K562 (cell line): ENCODE results near the gene TCHP. TPM values are rescaled to one million over a fixed set of nuclear protein-coding genes. Genes with fewer than 3 reads are reported as not detected.

Experiments
- CREBBP ChIP-seq: IDR thresholded peaks from one replicate; pipeline ENCODE4 v1.6.1; 2012; ENCODE audit warnings: low read depth, mild to moderate bottlenecking, control low read depth, inconsistent platforms, low read length
- CTBP1 ChIP-seq: fragments of 450-650 bp; IDR thresholded peaks from 2 replicates; pipeline ENCODE4 v1.6.1; 2016; ENCODE audit warnings: borderline replicate concordance
- DNMT1 ChIP-seq: fragments of 450-650 bp; IDR thresholded peaks from 2 replicates; pipeline ENCODE4 v1.6.1; 2016; ENCODE audit warnings: antibody characterized with exemption, mild to moderate bottlenecking
- ETV1 ChIP-seq: fragments of 450-650 bp; conservative IDR thresholded peaks from 2 replicates; pipeline ENCODE4 v1.6.1; 2016; ENCODE audit warnings: missing genetic modification characterization, control low read depth, low read depth, missing compliant biosample characterization
- FOXA1 ChIP-seq: fragments of 450-650 bp; IDR thresholded peaks from 2 replicates; pipeline ENCODE4 v1.6.1; 2016; ENCODE audit warnings: mild to moderate bottlenecking, borderline replicate concordance
- FOXK2 ChIP-seq, 2 experiments: fragments of 450-650 bp; IDR thresholded peaks in 1 of 2; conservative IDR thresholded peaks in 1 of 2; 2 replicates each; pipeline ENCODE4 v1.6.1; 2016; ENCODE audit warnings: low read depth in 2 of 2, mild to moderate bottlenecking in 1 of 2
- HMGN3 ChIP-seq: IDR thresholded peaks from 2 replicates; pipeline ENCODE4 v1.6.1; 2011; ENCODE audit warnings: borderline replicate concordance, low read depth, mild to moderate bottlenecking, mixed read lengths, low read length; ENCODE audit not compliant: insufficient read length; ENCODE audit errors: extremely low read depth
- HNRNPK ChIP-seq: fragments of 200-400 bp; formaldehyde crosslinking; IDR thresholded peaks from one replicate; pipeline ENCODE4 v1.6.1; 2018; ENCODE audit warnings: mild to moderate bottlenecking, low read depth, low read length; ENCODE audit not compliant: poor library complexity, severe bottlenecking
- MCM2 ChIP-seq: fragments of 450-650 bp; IDR thresholded peaks from 2 replicates; pipeline ENCODE4 v1.6.1; 2017; ENCODE audit warnings: low read depth, mild to moderate bottlenecking
- MCM3 ChIP-seq: fragments of 450-650 bp; IDR thresholded peaks from 2 replicates; pipeline ENCODE4 v1.6.1; 2016
- MIER1 ChIP-seq: fragments of 450-650 bp; IDR thresholded peaks from 2 replicates; pipeline ENCODE4 v1.6.1; 2016; ENCODE audit warnings: antibody characterized with exemption, mild to moderate bottlenecking, low read depth
- NFIC ChIP-seq: fragments of 450-650 bp; IDR thresholded peaks from 2 replicates; pipeline ENCODE4 v1.6.1; 2017; ENCODE audit warnings: mild to moderate bottlenecking, inconsistent platforms
- NR4A1 ChIP-seq, 2 experiments: fragments of 250-450 bp in 1 of 2; fragments of 450-650 bp in 1 of 2; sonication (Bioruptor Pico) in 1 of 2; IDR thresholded peaks; 2 replicates each; pipeline versions ENCODE4 v1.4.0 to v1.6.1; 2016 to 2020; ENCODE audit warnings: mild to moderate bottlenecking in 2 of 2, missing compliant biosample characterization in 1 of 2, missing genetic modification characterization in 1 of 2, moderate library complexity in 1 of 2
- PURB ChIP-seq: sonication (generic); formaldehyde crosslinking; IDR thresholded peaks from 2 replicates; pipeline ENCODE4 v1.9.0; 2021; ENCODE audit warnings: low read depth, mild to moderate bottlenecking, missing genetic modification reagents
- SAP30 ChIP-seq: fragments of 200-600 bp; sonication (generic); IDR thresholded peaks from 2 replicates; pipeline ENCODE4 v1.6.1; 2012; ENCODE audit warnings: borderline replicate concordance, low read depth, mild to moderate bottlenecking, moderate library complexity, low read length, control low read depth, inconsistent platforms; ENCODE audit not compliant: insufficient read depth, poor library complexity, severe bottlenecking
- SMAD4 ChIP-seq: fragments of 250-450 bp; sonication (Bioruptor Pico); conservative IDR thresholded peaks from 2 replicates; pipeline ENCODE4 v1.8.0; 2021; ENCODE audit warnings: inconsistent platforms, mild to moderate bottlenecking, moderate library complexity
- TFAM ChIP-seq: fragments of 250-450 bp; sonication (Bioruptor Pico); conservative IDR thresholded peaks from 2 replicates; pipeline ENCODE4 v1.5.0; 2021; ENCODE audit warnings: mild to moderate bottlenecking, moderate library complexity
- TRIM28 ChIP-seq: fragments of 450-650 bp; IDR thresholded peaks from 2 replicates; pipeline ENCODE4 v1.6.1; 2017
- YBX1 ChIP-seq: fragments of 450-650 bp; IDR thresholded peaks from 2 replicates; pipeline ENCODE4 v1.7.1; 2016; ENCODE audit warnings: mild to moderate bottlenecking
- ZBED1 ChIP-seq: IDR thresholded peaks from 2 replicates; pipeline ENCODE4 v1.6.1; 2014
- ZBTB8A ChIP-seq: fragments of 450-650 bp; IDR thresholded peaks from 2 replicates; pipeline ENCODE4 v1.6.1; 2018; ENCODE audit warnings: mild to moderate bottlenecking, moderate library complexity; ENCODE audit not compliant: partially characterized antibody
- ZBTB9 ChIP-seq: fragments of 450-650 bp; formaldehyde crosslinking; IDR thresholded peaks from 2 replicates; pipeline ENCODE4 v1.4.0; 2020; ENCODE audit warnings: mild to moderate bottlenecking, moderate library complexity
- ZNF239 ChIP-seq: fragments of 250-450 bp; sonication (Bioruptor Pico); IDR thresholded peaks from 2 replicates; pipeline ENCODE4 v1.4.0; 2020; ENCODE audit warnings: mild to moderate bottlenecking
- polyA plus RNA-seq, 8 experiments: library from polyadenylated mRNA; depleted of rRNA in 4 of 8; stranded (reverse) in 5 of 8; unstranded in 3 of 8; fragments of >200 nt; fragmentation: Nextera tagmentation in 2 of 8; fragmentation: Illumina TruSeq in 1 of 8; extraction: Ambion mirVana in 2 of 8; extraction: Trizol in 1 of 8; gene quantifications; 2 replicates each; pipeline versions ENCODE4 v1.2.1 to v1.2.3, GENCODE V29; 2011 to 2014; ENCODE audit warnings: inconsistent platforms in 1 of 8, missing spikeins in 1 of 8
- total RNA-seq, 7 experiments: library from RNA; depleted of rRNA in 6 of 7; stranded (reverse); fragments of >200 nt in 6 of 7; fragmentation: Illumina TruSeq in 2 of 7; extraction: Trizol in 2 of 7; gene quantifications; 2 replicates each; pipeline versions ENCODE4 v1.2.1 to v1.2.3, GENCODE V29; 2011 to 2021; ENCODE audit warnings: low replicate concordance in 1 of 7
- TF ChIP-seq, protein P1 (sequence below): sonication (generic); IDR thresholded peaks from 2 replicates; pipeline ENCODE4 v1.6.1; 2016
- TF ChIP-seq, protein P2 (sequence below): fragments of 450-650 bp; IDR thresholded peaks from 2 replicates; pipeline ENCODE4 v1.6.1; 2017; ENCODE audit warnings: mild to moderate bottlenecking, moderate library complexity

The TCHP gene
- total and polyA plus RNA-seq, 9 of the 15 experiments (the other 6 are each of a cell fraction or from before 2014, with no cell fraction given), result 3.4 to 30.4 (median 19.7) TPM

- no peak for TF ChIP-seq NR4A1 (CRISPR knock-in tag; IDR thresholded peaks at IDR 0.05)
- no peak for TF ChIP-seq NR4A1 (tag; IDR thresholded peaks at IDR 0.05)
- no peak for TF ChIP-seq SMAD4 (CRISPR knock-in tag)
- TF ChIP-seq SAP30, result no peak
- no peak for TF ChIP-seq DNMT1
- no peak for TF ChIP-seq MIER1
- TF ChIP-seq ETV1 (tag), result 0 out of 2 replicates have a peak, but pooled peaks have one; percentile 26
- no peak for TF ChIP-seq MCM3
- peak; percentile 52 for TF ChIP-seq CTBP1
- no peak for TF ChIP-seq MCM2
- no peak for TF ChIP-seq HNRNPK
- no peak for TF ChIP-seq ZNF239 (CRISPR knock-in tag)
- no peak for TF ChIP-seq ZBTB8A
- TF ChIP-seq, protein P1, sequence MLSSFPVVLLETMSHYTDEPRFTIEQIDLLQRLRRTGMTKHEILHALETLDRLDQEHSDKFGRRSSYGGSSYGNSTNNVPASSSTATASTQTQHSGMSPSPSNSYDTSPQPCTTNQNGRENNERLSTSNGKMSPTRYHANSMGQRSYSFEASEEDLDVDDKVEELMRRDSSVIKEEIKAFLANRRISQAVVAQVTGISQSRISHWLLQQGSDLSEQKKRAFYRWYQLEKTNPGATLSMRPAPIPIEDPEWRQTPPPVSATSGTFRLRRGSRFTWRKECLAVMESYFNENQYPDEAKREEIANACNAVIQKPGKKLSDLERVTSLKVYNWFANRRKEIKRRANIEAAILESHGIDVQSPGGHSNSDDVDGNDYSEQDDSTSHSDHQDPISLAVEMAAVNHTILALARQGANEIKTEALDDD, result 0 out of 2 replicates have a peak, but pooled peaks have one; percentile 14
- TF ChIP-seq FOXK2 (conservative IDR thresholded peaks at IDR 0.05 in 1 of 2, IDR thresholded peaks at IDR 0.05 in 1 of 2; ENCODE audit: low read depth in 2 of 2), result no peak
- no peak for TF ChIP-seq ZBED1
- no peak for TF ChIP-seq PURB
- no peak for TF ChIP-seq TFAM
- TF ChIP-seq TRIM28, result no peak
- TF ChIP-seq, protein P2, sequence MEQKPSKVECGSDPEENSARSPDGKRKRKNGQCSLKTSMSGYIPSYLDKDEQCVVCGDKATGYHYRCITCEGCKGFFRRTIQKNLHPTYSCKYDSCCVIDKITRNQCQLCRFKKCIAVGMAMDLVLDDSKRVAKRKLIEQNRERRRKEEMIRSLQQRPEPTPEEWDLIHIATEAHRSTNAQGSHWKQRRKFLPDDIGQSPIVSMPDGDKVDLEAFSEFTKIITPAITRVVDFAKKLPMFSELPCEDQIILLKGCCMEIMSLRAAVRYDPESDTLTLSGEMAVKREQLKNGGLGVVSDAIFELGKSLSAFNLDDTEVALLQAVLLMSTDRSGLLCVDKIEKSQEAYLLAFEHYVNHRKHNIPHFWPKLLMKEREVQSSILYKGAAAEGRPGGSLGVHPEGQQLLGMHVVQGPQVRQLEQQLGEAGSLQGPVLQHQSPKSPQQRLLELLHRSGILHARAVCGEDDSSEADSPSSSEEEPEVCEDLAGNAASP, result no peak
- TF ChIP-seq YBX1, result no peak
- TF ChIP-seq CREBBP, result no peak
- no peak for TF ChIP-seq FOXA1
- TF ChIP-seq ZBTB9 (CRISPR knock-in tag), result no peak
- TF ChIP-seq NFIC, result peak; percentile 46; the same call in 1 of the 2 replicates
- no peak for TF ChIP-seq HMGN3
These were observed 11.7 kb upstream of the TCHP start (continued) for GRCh38 chr12:109888179-109889020.
